Sigmoid colon (tissue), 7 donors: ENCODE data around the gene ERG28. TPM values are rescaled to one million over a fixed set of nuclear protein-coding genes. Genes with fewer than 3 reads are reported as not detected.
"Not testable (repeated sequence)": the region's sequence is repeated elsewhere in the genome, so short reads cannot be mapped to it uniquely, and the experiment has no call there.

Experiments used
- DNase-seq: peaks from one replicate; pipeline ENCODE4 v3.0.0-alpha.2; 2019
- H3K27ac ChIP-seq, 4 donors: fragments of 200-600 bp; sonication (generic); one replicate each; pipeline ENCODE4 v1.5.1; 2016 to 2019; ENCODE audit warnings: mild to moderate bottlenecking in 1 of 4
- H3K27me3 ChIP-seq, 3 donors: fragments of 200-600 bp; sonication (generic); one replicate each; pipeline ENCODE4 v1.5.1; 2019; ENCODE audit warnings: mild to moderate bottlenecking in 1 of 3
- H3K36me3 ChIP-seq, 4 donors: fragments of 200-600 bp; sonication (generic); one replicate each; pipeline ENCODE4 v1.5.1; 2016 to 2019
- H3K4me1 ChIP-seq, 4 donors: fragments of 200-600 bp; sonication (generic); one replicate each; pipeline ENCODE4 v1.5.1; 2017 to 2019
- H3K4me3 ChIP-seq, 4 donors: fragments of 200-600 bp; sonication (generic); one replicate each; pipeline ENCODE4 v1.5.1; 2017 to 2019; ENCODE audit warnings: mild to moderate bottlenecking in 2 of 4, moderate library complexity in 1 of 4
- H3K9me3 ChIP-seq, 4 donors: fragments of 200-600 bp in 3 of 4; sonication (generic) in 3 of 4; one replicate each; pipeline versions ENCODE4 v1.5.1 to v1.6.1; 2013 to 2019
- CTCF ChIP-seq, 4 experiments: fragments of 450-650 bp in 3 of 4; fragments of 200-600 bp in 1 of 4; IDR thresholded peaks; one replicate each; pipeline ENCODE4 v1.5.1; 2016 to 2019; ENCODE audit warnings: antibody characterized with exemption in 4 of 4, mild to moderate bottlenecking in 3 of 4, moderate library complexity in 2 of 4
- EP300 ChIP-seq, 4 donors: sonication (generic); formaldehyde crosslinking; IDR thresholded peaks; one replicate each; pipeline ENCODE4 v1.6.1; 2017; ENCODE audit warnings: antibody characterized with exemption in 4 of 4
- POLR2A ChIP-seq, 2 donors: fragments of 450-650 bp; IDR thresholded peaks; one replicate each; pipeline ENCODE4 v1.6.1; 2016; ENCODE audit warnings: antibody characterized with exemption in 2 of 2, mild to moderate bottlenecking in 2 of 2, moderate library complexity in 2 of 2
- POLR2AphosphoS5 ChIP-seq, 4 donors: sonication (generic); formaldehyde crosslinking; IDR thresholded peaks; one replicate each; pipeline ENCODE4 v1.6.1; 2017; ENCODE audit warnings: antibody characterized with exemption in 4 of 4
- WGBS, 2 donors: extraction: QIAGEN DNeasy Blood & Tissue Kit; methylation state at CpG; one replicate each; pipeline ENCODE4 v1.1.7; 2013; 5-methylcytosine and 5-hydroxymethylcytosine counted together
- intact Hi-C: fragments of 100-400 bp; cut with DNase I; formaldehyde crosslinking; loops from one replicate; pipeline ENCODE4 v1.15.1; 2023
- polyA plus RNA-seq, 3 donors: library from polyadenylated mRNA; stranded (reverse); fragments of 200-250 nt; gene quantifications; one replicate each; pipeline ENCODE4 v1.2.3, GENCODE V29; 2013
- small RNA-seq, 3 donors: library from RNA; depleted of rRNA; stranded (forward); fragments of <200 nt; gene quantifications; one replicate each; pipeline ENCODE3, GENCODE V24; 2016
- total RNA-seq, 4 donors: library from RNA; depleted of rRNA; stranded (reverse); fragments of >200 nt; gene quantifications; one replicate each; pipeline ENCODE4 v1.1.0, GENCODE V29; 2016
- donor health status: healthy with polysubstance abuse.
- donor health status: Bipolar disorder and iron deficiency.
- donor health status: healthy.

ERG28 gene
- total and polyA plus RNA-seq, 7 donors, result 5.0 to 25.3 (median 8.9) TPM

GRCh38 chr14:75604979-75605851 is 55.5 kb downstream of the ERG28 start:
- intact Hi-C loops, result no loop called here
- Histone ChIP-seq H3K36me3 (no peaks in the 10 kb centered on the region), H3K4me3 (no peak overlapping the region), H3K27me3 (no peaks in the 10 kb centered on the region), H3K4me1 (peaks cover 0 to 8% (median 1%) of the 10 kb centered on the region in 4 donors), H3K27ac (no peak overlapping the region), H3K9me3 (no peaks in the 10 kb centered on the region)
- no peak for DNase-seq
- TF ChIP-seq CTCF (IDR thresholded peaks at IDR 0.05), result no peak
- no peak for TF ChIP-seq EP300 (IDR thresholded peaks at IDR 0.05)
- TF ChIP-seq POLR2AphosphoS5 (IDR thresholded peaks at IDR 0.05), result no peak
- no peak for TF ChIP-seq POLR2A (IDR thresholded peaks at IDR 0.05)
- whole genome bisulfite sequencing, 2 donors, result 64 to 75% methylated on average over 11 of the region's 11 CpGs

- Histone ChIP-seq H3K4me3 (no peak overlapping the region), H3K4me1 (no peaks in the 10 kb centered on the region), H3K27ac (no peak overlapping the region), H3K9me3 (no peaks in the 10 kb centered on the region), H3K36me3 (no peaks in the 10 kb centered on the region), H3K27me3 (no peaks in the 10 kb centered on the region)
- TF ChIP-seq POLR2AphosphoS5 (IDR thresholded peaks at IDR 0.05), result no peak
- no peak for TF ChIP-seq CTCF (IDR thresholded peaks at IDR 0.05)
- TF ChIP-seq EP300 (IDR thresholded peaks at IDR 0.05), result no peak
- no peak for TF ChIP-seq POLR2A (IDR thresholded peaks at IDR 0.05)
- 15 to 63% methylated on average over 3 of the region's 3 CpGs for WGBS, 2 donors
- no peak for DNase-seq
- intact Hi-C loops, result no loop called here
Measured at GRCh38 chr14:75602503-75602902, 58.2 kb downstream of the ERG28 start.

GRCh38 chr14:75601061-75601460 is 59.6 kb downstream of the ERG28 start:
- H3K36me3 ChIP-seq, H3K27ac ChIP-seq, DNase-seq, H3K9me3 ChIP-seq, H3K27me3 ChIP-seq, H3K4me1 ChIP-seq, intact Hi-C loops, H3K4me3 ChIP-seq: not testable (repeated sequence)
- 82 to 84% methylated on average over 6 of the region's 6 CpGs for WGBS, 2 donors

- H3K9me3 ChIP-seq, H3K4me3 ChIP-seq, H3K4me1 ChIP-seq, H3K27me3 ChIP-seq, DNase-seq, H3K27ac ChIP-seq, H3K36me3 ChIP-seq, intact Hi-C loops: not testable (repeated sequence)
- 90 to 95% methylated on average over 1 of the region's 1 CpG for WGBS, 2 donors
Measured at GRCh38 chr14:75600100-75600499, 60.6 kb downstream of the ERG28 start.

Small RNAs within 50 kb of the gene (small RNA-seq; reads per million reads assigned to genes)
- gene RNA5SP387, result 0 to 0.87 (median 0.06) reads per million in 3 donors

Other genes with a start within 250 kb of the ERG28 start
- gene JDP2, start 232.9 kb downstream of the ERG28 start, total RNA-seq, result 10 to 100 TPM; 54.9 to 90.0 (median 58.0) TPM
- gene JDP2, start 232.9 kb downstream of the ERG28 start, polyA plus RNA-seq, result 10 to 100 TPM; 24.5 to 46.8 (median 32.8) TPM
- 1 to 10 TPM in 3 of 4 donors, not detected in 1; 1.6 to 5.0 (median 2.3) TPM for gene BATF, start 138.4 kb downstream of the ERG28 start, total RNA-seq
- 10 to 100 TPM in 1 of 3 donors, 1 to 10 TPM in 2; 5.3 to 17.1 (median 6.0) TPM for gene BATF, start 138.4 kb downstream of the ERG28 start, polyA plus RNA-seq
- 1 to 10 TPM; 2.4 to 3.0 (median 2.8) TPM for gene FLVCR2, start 82.3 kb downstream of the ERG28 start, total RNA-seq
- 10 to 100 TPM in 1 of 3 donors, 1 to 10 TPM in 2; 3.6 to 14.8 (median 4.9) TPM for gene FLVCR2, start 82.3 kb downstream of the ERG28 start, polyA plus RNA-seq
- gene TTLL5, start 370 bp upstream of the ERG28 start, total RNA-seq, result 10 to 100 TPM; 17.9 to 36.6 (median 22.1) TPM
- gene TTLL5, start 370 bp upstream of the ERG28 start, polyA plus RNA-seq, result 10 to 100 TPM in 2 of 3 donors, 1 to 10 TPM in 1; 4.8 to 12.5 (median 10.4) TPM